ENCODE results near the gene PIGC.

Gene PIGC

GRCh38 chr1:172456344-172456769, 12.5 kb upstream of the PIGC start:
- no peaks in the 10 kb centered on the region for H3K9me3 ChIP-seq (ENCODE audit: control extremely low read depth in 1 of 5, control insufficient read depth in 4 of 5, insufficient read depth in 2 of 5, low read depth in 1 of 5, low read length in 4 of 5)
- WGBS (ENCODE audit: insufficient coverage) = 100% methylated on average over 4 of the region's 5 CpGs
- no peaks in the 10 kb centered on the region for H3K4me1 ChIP-seq (ENCODE audit: control extremely low read depth in 1 of 4, control insufficient read depth in 4 of 4, insufficient read depth in 4 of 4, low read length in 3 of 4)
- DNase-seq = peak in 2 of 3 donors; percentile 37 to 66
- H3K27me3 ChIP-seq (replicated peaks in 2 of 5; ENCODE audit: control insufficient read depth in 4 of 5, insufficient read depth in 5 of 5, low read length in 4 of 5) = no peaks in the 10 kb centered on the region
- CTCF ChIA-PET = interaction anchor here (1.5 kb wide), 1 partner anchor 142 kb away, joined by 3 read pairs; no protein-coding TSS in a partner anchor
- no peak overlapping the region for H3K4me3 ChIP-seq (ENCODE audit: control insufficient read depth in 1 of 7, extremely low read depth in 1 of 7, insufficient read depth in 4 of 7, low read depth in 2 of 7, low read length in 6 of 7)
- H3K27ac ChIP-seq (ENCODE audit: insufficient read depth in 1 of 2, low read depth in 1 of 2, low read length in 2 of 2, poor library complexity in 1 of 2, severe bottlenecking in 2 of 2) = no peak overlapping the region
- no peaks in the 10 kb centered on the region for H3K36me3 ChIP-seq (ENCODE audit: control insufficient read depth in 4 of 4, insufficient read depth in 4 of 4, low read length in 3 of 4)
- POLR2A ChIA-PET = no interaction called here

GRCh38 chr1:172455451-172455850, 11.6 kb upstream of the PIGC start:
- H3K27ac ChIP-seq (ENCODE audit: insufficient read depth in 1 of 2, low read depth in 1 of 2, low read length in 2 of 2, poor library complexity in 1 of 2, severe bottlenecking in 2 of 2) = no peak overlapping the region
- H3K4me3 ChIP-seq (ENCODE audit: control insufficient read depth in 1 of 7, extremely low read depth in 1 of 7, insufficient read depth in 4 of 7, low read depth in 2 of 7, low read length in 6 of 7) = no peak overlapping the region
- no peaks in the 10 kb centered on the region for H3K27me3 ChIP-seq (replicated peaks in 2 of 5; ENCODE audit: control insufficient read depth in 4 of 5, insufficient read depth in 5 of 5, low read length in 4 of 5)
- ChIA-PET POLR2A (no interaction called here), CTCF (no interaction called here)
- no peaks in the 10 kb centered on the region for H3K36me3 ChIP-seq (ENCODE audit: control insufficient read depth in 4 of 4, insufficient read depth in 4 of 4, low read length in 3 of 4)
- H3K9me3 ChIP-seq (ENCODE audit: control extremely low read depth in 1 of 5, control insufficient read depth in 4 of 5, insufficient read depth in 2 of 5, low read depth in 1 of 5, low read length in 4 of 5) = no peaks in the 10 kb centered on the region
- 100% methylated on average over 1 of the region's 1 CpG for whole genome bisulfite sequencing (ENCODE audit: insufficient coverage)
- DNase-seq = no peak
- no peaks in the 10 kb centered on the region for H3K4me1 ChIP-seq (ENCODE audit: control extremely low read depth in 1 of 4, control insufficient read depth in 4 of 4, insufficient read depth in 4 of 4, low read length in 3 of 4)

- H3K36me3 ChIP-seq (ENCODE audit: control insufficient read depth in 4 of 4, insufficient read depth in 4 of 4, low read length in 3 of 4) = no peaks in the 10 kb centered on the region
- H3K27me3 ChIP-seq (replicated peaks in 2 of 5; ENCODE audit: control insufficient read depth in 4 of 5, insufficient read depth in 5 of 5, low read length in 4 of 5) = no peaks in the 10 kb centered on the region
- H3K9me3 ChIP-seq (ENCODE audit: control extremely low read depth in 1 of 5, control insufficient read depth in 4 of 5, insufficient read depth in 2 of 5, low read depth in 1 of 5, low read length in 4 of 5) = no peaks in the 10 kb centered on the region
- CTCF ChIA-PET = interaction anchor here (1.4 to 1.5 kb wide), 3 partner anchors 9 to 24 kb away, joined by 3 to 8 read pairs (median 3); no protein-coding TSS in a partner anchor
- no CpG with 5 or more reads among the region's 1 CpG for WGBS (ENCODE audit: insufficient coverage)
- H3K27ac ChIP-seq (ENCODE audit: insufficient read depth in 1 of 2, low read depth in 1 of 2, low read length in 2 of 2, poor library complexity in 1 of 2, severe bottlenecking in 2 of 2) = no peak overlapping the region
- peaks cover 0 to 15% (median 7%) of the 10 kb centered on the region in 4 experiments for H3K4me1 ChIP-seq (ENCODE audit: control extremely low read depth in 1 of 4, control insufficient read depth in 4 of 4, insufficient read depth in 4 of 4, low read length in 3 of 4)
- no peak for DNase-seq
- POLR2A ChIA-PET = no interaction called here
- H3K4me3 ChIP-seq (ENCODE audit: control insufficient read depth in 1 of 7, extremely low read depth in 1 of 7, insufficient read depth in 4 of 7, low read depth in 2 of 7, low read length in 6 of 7) = no peak overlapping the region
These were observed 9.7 kb upstream of the PIGC start for GRCh38 chr1:172453607-172454006.

- no peak for DNase-seq
- ChIA-PET CTCF (interaction anchor here (0.6 to 2.2 kb wide), 4 partner anchors 9 to 1562 kb away, joined by 3 to 8 read pairs (median 5); no protein-coding TSS in a partner anchor), POLR2A (no interaction called here)
- WGBS (ENCODE audit: insufficient coverage) = 92% methylated on average over 3 of the region's 6 CpGs
- Histone ChIP-seq H3K4me1 (ENCODE audit: control extremely low read depth in 1 of 4, control insufficient read depth in 4 of 4, insufficient read depth in 4 of 4, low read length in 3 of 4) (peaks cover 0 to 15% (median 7%) of the 10 kb centered on the region in 4 experiments), H3K27ac (ENCODE audit: insufficient read depth in 1 of 2, low read depth in 1 of 2, low read length in 2 of 2, poor library complexity in 1 of 2, severe bottlenecking in 2 of 2) (no peak overlapping the region), H3K36me3 (ENCODE audit: control insufficient read depth in 4 of 4, insufficient read depth in 4 of 4, low read length in 3 of 4) (no peaks in the 10 kb centered on the region), H3K4me3 (ENCODE audit: control insufficient read depth in 1 of 7, extremely low read depth in 1 of 7, insufficient read depth in 4 of 7, low read depth in 2 of 7, low read length in 6 of 7) (no peak overlapping the region), H3K27me3 (replicated peaks in 2 of 5; ENCODE audit: control insufficient read depth in 4 of 5, insufficient read depth in 5 of 5, low read length in 4 of 5) (no peaks in the 10 kb centered on the region), H3K9me3 (ENCODE audit: control extremely low read depth in 1 of 5, control insufficient read depth in 4 of 5, insufficient read depth in 2 of 5, low read depth in 1 of 5, low read length in 4 of 5) (no peaks in the 10 kb centered on the region)
These were observed 9.3 kb upstream of the PIGC start for GRCh38 chr1:172453153-172453545.

GRCh38 chr1:172452536-172453152, 8.8 kb upstream of the PIGC start:
- no peak overlapping the region for H3K4me3 ChIP-seq (ENCODE audit: control insufficient read depth in 1 of 7, extremely low read depth in 1 of 7, insufficient read depth in 4 of 7, low read depth in 2 of 7, low read length in 6 of 7)
- peaks cover 0 to 15% (median 7%) of the 10 kb centered on the region in 4 experiments for H3K4me1 ChIP-seq (ENCODE audit: control extremely low read depth in 1 of 4, control insufficient read depth in 4 of 4, insufficient read depth in 4 of 4, low read length in 3 of 4)
- CTCF ChIA-PET = interaction anchor here (0.6 to 2.2 kb wide), 5 partner anchors 8 to 1562 kb away, joined by 3 to 8 read pairs (median 3); no protein-coding TSS in a partner anchor
- no peak for DNase-seq
- H3K27me3 ChIP-seq (replicated peaks in 2 of 5; ENCODE audit: control insufficient read depth in 4 of 5, insufficient read depth in 5 of 5, low read length in 4 of 5) = no peaks in the 10 kb centered on the region
- POLR2A ChIA-PET = no interaction called here
- 84% methylated on average over 4 of the region's 7 CpGs for WGBS (ENCODE audit: insufficient coverage)
- no peaks in the 10 kb centered on the region for H3K36me3 ChIP-seq (ENCODE audit: control insufficient read depth in 4 of 4, insufficient read depth in 4 of 4, low read length in 3 of 4)
- H3K9me3 ChIP-seq (ENCODE audit: control extremely low read depth in 1 of 5, control insufficient read depth in 4 of 5, insufficient read depth in 2 of 5, low read depth in 1 of 5, low read length in 4 of 5) = no peaks in the 10 kb centered on the region
- H3K27ac ChIP-seq (ENCODE audit: insufficient read depth in 1 of 2, low read depth in 1 of 2, low read length in 2 of 2, poor library complexity in 1 of 2, severe bottlenecking in 2 of 2) = no peak overlapping the region

GRCh38 chr1:172451002-172451443, 7.2 kb upstream of the PIGC start:
- Histone ChIP-seq H3K36me3 (ENCODE audit: control insufficient read depth in 4 of 4, insufficient read depth in 4 of 4, low read length in 3 of 4) (no peaks in the 10 kb centered on the region), H3K9me3 (ENCODE audit: control extremely low read depth in 1 of 5, control insufficient read depth in 4 of 5, insufficient read depth in 2 of 5, low read depth in 1 of 5, low read length in 4 of 5) (no peaks in the 10 kb centered on the region), H3K4me3 (ENCODE audit: control insufficient read depth in 1 of 7, extremely low read depth in 1 of 7, insufficient read depth in 4 of 7, low read depth in 2 of 7, low read length in 6 of 7) (no peak overlapping the region), H3K27me3 (replicated peaks in 2 of 5; ENCODE audit: control insufficient read depth in 4 of 5, insufficient read depth in 5 of 5, low read length in 4 of 5) (no peaks in the 10 kb centered on the region), H3K27ac (ENCODE audit: insufficient read depth in 1 of 2, low read depth in 1 of 2, low read length in 2 of 2, poor library complexity in 1 of 2, severe bottlenecking in 2 of 2) (no peak overlapping the region), H3K4me1 (ENCODE audit: control extremely low read depth in 1 of 4, control insufficient read depth in 4 of 4, insufficient read depth in 4 of 4, low read length in 3 of 4) (peaks cover 0 to 21% (median 7%) of the 10 kb centered on the region in 4 experiments)
- ChIA-PET POLR2A (interaction anchor here (1.2 kb wide), 1 partner anchor 81 kb away, joined by 3 read pairs; no protein-coding TSS in a partner anchor), CTCF (interaction anchor here (0.6 to 2.2 kb wide), 11 partner anchors 10 to 669 kb away, joined by 3 to 9 read pairs (median 5); partner anchors contain the start of gene SUCO)
- peak in 1 of 3 donors; percentile 23 for DNase-seq
- 100% methylated on average over 1 of the region's 2 CpGs for WGBS (ENCODE audit: insufficient coverage)

GRCh38 chr1:172450524-172450885, 6.6 kb upstream of the PIGC start:
- H3K4me1 ChIP-seq (ENCODE audit: control extremely low read depth in 1 of 4, control insufficient read depth in 4 of 4, insufficient read depth in 4 of 4, low read length in 3 of 4) = peaks cover 0 to 21% (median 7%) of the 10 kb centered on the region in 4 experiments
- no peak overlapping the region for H3K27ac ChIP-seq (ENCODE audit: insufficient read depth in 1 of 2, low read depth in 1 of 2, low read length in 2 of 2, poor library complexity in 1 of 2, severe bottlenecking in 2 of 2)
- no peak for DNase-seq
- CTCF ChIA-PET = interaction anchor here (0.8 to 2.1 kb wide), 7 partner anchors 9 to 269 kb away, joined by 3 to 9 read pairs (median 6); no protein-coding TSS in a partner anchor
- WGBS (ENCODE audit: insufficient coverage) = 100% methylated on average over 3 of the region's 7 CpGs
- H3K27me3 ChIP-seq (replicated peaks in 2 of 5; ENCODE audit: control insufficient read depth in 4 of 5, insufficient read depth in 5 of 5, low read length in 4 of 5) = no peaks in the 10 kb centered on the region
- H3K36me3 ChIP-seq (ENCODE audit: control insufficient read depth in 4 of 4, insufficient read depth in 4 of 4, low read length in 3 of 4) = no peaks in the 10 kb centered on the region
- H3K9me3 ChIP-seq (ENCODE audit: control extremely low read depth in 1 of 5, control insufficient read depth in 4 of 5, insufficient read depth in 2 of 5, low read depth in 1 of 5, low read length in 4 of 5) = no peaks in the 10 kb centered on the region
- POLR2A ChIA-PET = interaction anchor here (1.2 kb wide), 1 partner anchor 82 kb away, joined by 3 read pairs; no protein-coding TSS in a partner anchor
- no peak overlapping the region for H3K4me3 ChIP-seq (ENCODE audit: control insufficient read depth in 1 of 7, extremely low read depth in 1 of 7, insufficient read depth in 4 of 7, low read depth in 2 of 7, low read length in 6 of 7)

Data from common myeloid progenitor, CD34-positive (primary cell).